KBM-7 (cell line): Measurements from ENCODE around the gene SLC13A3.
A peak's percentile ranks its signal among the peaks of the same experiment; 100 is the strongest.

ENCODE experiments used
- DNase-seq: peaks from one replicate; pipeline ENCODE4 v3.0.0-alpha.2; 2015
- in situ Hi-C: fragments of 300-500 bp; cut with MboI; formaldehyde crosslinking; loops from 2 replicates; pipeline ENCODE4 v1.14.3; 2020; ENCODE audit warnings: low sequenced_read_pairs, low pct_unique_long_range_greater_than_20kb, mixed read lengths

The SLC13A3 gene

GRCh38 chr20:46594725-46595124, 56.5 kb downstream of the SLC13A3 start:
- no peak for DNase-seq
- in situ Hi-C loops = no loop called here

DNA sequence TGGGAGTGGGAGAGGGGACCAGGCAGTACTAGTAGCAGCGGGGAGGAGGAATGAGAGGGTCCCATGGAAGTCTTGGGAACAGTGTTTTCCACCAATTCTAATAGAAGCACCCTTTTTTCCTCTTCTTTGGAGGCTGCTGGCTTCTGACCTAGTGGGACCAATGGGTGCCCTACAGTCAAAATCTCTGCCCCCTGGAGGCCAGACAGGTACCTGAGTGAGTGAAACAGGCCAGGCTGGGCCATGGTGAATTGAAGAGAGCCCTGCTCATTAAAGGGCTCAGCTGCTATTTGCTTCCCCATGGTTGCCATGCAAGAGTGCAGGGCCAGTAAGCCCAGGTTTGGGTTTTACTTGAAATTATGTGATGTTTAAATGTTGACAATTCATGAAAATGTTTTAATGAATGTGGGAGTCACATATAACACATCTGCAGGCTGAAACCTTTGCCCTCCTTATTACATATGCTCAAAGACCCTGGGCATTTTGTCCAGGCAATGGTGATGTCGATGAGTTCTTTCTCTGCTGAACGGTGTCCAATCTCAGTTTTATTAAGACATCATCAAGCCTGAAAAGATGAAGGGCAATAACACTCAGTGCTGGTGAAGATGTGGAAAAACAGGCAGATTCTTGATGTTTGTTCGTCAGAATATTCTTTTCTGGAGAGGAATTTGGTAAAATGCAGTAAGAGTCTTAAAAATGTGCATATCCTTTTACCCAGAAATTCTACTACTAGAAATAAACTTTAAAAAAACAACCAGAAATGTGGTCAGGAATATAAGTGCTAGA, 58.5 kb downstream of the SLC13A3 start:
- in situ Hi-C loops = no loop called here
- DNase-seq = no peak

DNA sequence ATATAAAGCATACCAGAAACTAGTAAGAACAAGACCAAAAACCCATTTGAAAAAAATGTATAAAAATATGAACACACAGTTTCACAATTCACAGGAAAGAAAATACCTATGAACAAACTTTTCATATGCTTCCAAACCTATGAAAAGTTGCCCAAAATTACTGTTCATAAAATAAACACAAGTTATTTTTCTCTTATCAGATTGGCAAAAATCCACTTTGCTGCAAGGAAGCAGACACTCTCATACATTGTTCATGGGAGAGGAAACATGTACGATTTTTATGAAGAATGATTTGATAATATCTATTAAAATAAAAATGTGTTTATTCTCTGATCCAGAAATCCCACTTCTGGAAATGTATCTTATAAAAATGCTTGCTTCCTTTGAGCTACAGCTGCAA, 60.8 kb downstream of the SLC13A3 start:
- in situ Hi-C loops = no loop called here
- no peak for DNase-seq

- in situ Hi-C loops = no loop called here
- no peak for DNase-seq
Measured at GRCh38 chr20:46588532-46589511, 62.4 kb downstream of the SLC13A3 start.

DNA sequence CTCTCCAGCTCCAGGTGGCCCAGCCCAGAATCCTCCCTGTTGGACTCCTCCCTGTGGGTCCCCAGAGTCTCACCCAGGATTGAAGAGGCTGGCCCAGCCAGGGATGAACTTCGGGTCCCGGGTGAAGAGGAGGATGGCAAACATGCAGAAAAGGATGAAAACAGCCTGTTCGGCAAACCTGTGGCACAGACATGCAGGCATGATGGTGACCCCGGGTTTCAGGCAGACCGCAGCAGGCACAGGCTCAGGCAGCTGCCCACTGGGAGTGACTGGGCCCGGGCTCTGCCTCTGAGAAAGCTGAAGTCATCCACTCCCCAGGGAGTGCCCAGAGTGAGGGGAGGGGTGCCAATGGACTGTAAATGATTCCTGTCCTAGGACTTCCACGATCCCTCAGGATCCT, 63.3 kb downstream of the SLC13A3 start:
- in situ Hi-C loops = no loop called here
- DNase-seq = no peak

DNA sequence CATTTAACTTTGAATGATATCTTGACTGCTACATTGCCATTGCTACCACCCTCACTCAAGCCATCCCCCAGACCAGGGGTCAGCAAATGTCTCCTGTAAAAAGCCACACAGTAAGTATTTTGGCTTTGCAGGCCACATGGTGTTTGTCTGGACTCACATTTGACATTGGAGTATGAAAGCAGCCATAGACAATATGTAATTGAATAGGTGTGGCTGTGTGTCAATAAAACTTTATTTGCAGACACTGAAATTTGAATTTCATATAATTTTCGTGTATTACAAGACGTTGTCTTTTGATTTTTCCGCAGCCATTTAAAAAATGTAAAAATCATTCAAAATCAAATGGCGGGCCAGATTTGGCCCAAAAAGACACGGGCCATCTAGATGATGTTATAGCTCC, 64.5 kb downstream of the SLC13A3 start:
- no peak for DNase-seq
- in situ Hi-C loops = no loop called here

GRCh38 chr20:46584508-46584907, 66.8 kb downstream of the SLC13A3 start:
- in situ Hi-C loops = no loop called here
- no peak for DNase-seq

DNA sequence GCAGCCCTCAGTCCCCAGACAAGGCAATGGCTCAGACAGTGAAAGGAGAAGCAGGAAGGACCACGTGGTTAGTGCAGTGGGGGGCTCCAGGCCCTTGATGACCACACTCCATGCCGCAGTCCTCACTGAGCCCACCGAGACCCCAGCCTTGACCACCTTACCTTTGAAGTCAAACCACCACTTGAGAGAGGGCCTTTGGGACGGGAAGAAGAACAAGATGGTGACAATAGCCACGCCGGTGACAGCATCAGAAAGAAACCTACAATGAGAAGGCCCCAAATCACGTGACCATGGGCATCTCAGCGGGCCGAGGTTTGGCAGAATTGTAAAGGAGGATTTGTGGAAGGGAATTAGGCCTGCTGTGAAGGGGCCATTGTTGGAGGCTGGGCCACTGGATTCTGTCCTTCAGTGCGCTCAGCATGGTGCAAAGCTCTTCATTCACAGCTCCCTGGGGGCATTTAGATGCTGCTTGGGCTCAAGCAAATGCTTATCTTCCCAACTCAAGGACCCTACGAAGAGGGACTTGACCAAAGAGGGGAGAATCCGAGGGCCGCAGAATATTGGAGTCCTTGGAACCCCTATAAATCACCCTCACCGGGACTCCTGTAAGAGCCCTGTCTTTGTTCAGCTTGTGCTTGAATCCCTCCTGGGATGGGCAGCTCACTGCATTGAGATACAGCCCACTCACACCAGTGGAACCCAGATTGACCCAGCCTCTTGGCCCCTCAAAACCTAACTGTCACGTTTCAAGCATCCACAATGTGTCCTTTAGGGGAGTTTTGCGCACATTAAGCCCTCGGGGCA, 67.6 kb downstream of the SLC13A3 start:
- no peak for DNase-seq
- in situ Hi-C loops = no loop called here

GRCh38 chr20:46582648-46583047, 68.6 kb downstream of the SLC13A3 start:
- in situ Hi-C loops = no loop called here
- DNase-seq = no peak

- in situ Hi-C loops = no loop called here
- no peak for DNase-seq
Measured at GRCh38 chr20:46581391-46581790, 69.9 kb downstream of the SLC13A3 start.

GRCh38 chr20:46580613-46581205, 70.5 kb downstream of the SLC13A3 start:
- in situ Hi-C loops = no loop called here
- no peak for DNase-seq

DNA sequence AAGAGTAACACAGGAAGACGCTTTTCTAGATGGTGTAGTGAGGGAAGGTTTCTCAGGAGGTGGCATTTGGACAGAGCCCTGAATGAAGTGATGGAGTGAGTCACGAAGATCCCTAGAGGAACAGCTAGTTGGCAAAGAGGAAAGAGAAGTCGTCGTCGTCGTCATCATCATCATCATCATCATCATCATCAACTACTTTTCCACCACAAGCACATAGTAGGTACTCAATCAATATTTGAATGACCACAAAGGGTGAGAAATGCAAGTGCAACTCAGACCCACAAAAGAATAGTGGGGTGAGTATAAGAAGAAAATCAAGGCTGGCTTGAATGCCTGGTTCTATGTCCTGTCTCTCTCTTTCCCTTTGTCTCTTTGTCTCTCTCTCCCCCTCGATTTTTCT, 72.5 kb downstream of the SLC13A3 start:
- in situ Hi-C loops = no loop called here
- DNase-seq = no peak

GRCh38 chr20:46576774-46577395, 74.4 kb downstream of the SLC13A3 start:
- in situ Hi-C loops = no loop called here
- no peak for DNase-seq

DNA sequence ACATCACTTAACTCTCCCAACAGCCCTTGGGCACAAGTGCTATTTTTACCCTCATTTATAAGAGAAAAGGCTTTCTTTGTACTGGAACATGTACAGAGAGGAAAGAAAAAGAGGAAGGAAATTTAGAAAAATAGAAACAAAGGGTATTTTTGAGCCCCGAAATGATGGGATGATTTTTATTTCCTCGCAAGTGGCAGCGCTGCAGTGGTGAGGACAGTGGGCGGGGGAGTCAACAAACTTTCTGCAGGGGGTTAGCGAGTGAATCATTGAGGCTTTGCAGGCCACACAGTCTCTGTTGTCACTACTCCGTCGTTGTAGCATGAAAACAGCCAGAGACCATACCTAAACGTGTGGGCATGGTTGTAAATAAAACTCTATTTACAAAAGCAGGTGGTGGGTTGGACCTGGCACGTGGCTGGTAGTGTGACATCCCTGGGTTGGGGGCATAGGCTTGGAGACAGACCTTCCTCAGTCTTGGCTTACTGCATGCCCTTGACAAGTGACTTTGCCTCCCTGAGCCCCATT, 75.3 kb downstream of the SLC13A3 start:
- in situ Hi-C loops = no loop called here
- DNase-seq = peak; percentile 50

GRCh38 chr20:46575394-46575793, 75.9 kb downstream of the SLC13A3 start:
- no peak for DNase-seq
- in situ Hi-C loops = no loop called here

- in situ Hi-C loops = no loop called here
- no peak for DNase-seq
Measured at GRCh38 chr20:46573788-46574584, 77.3 kb downstream of the SLC13A3 start.

DNA sequence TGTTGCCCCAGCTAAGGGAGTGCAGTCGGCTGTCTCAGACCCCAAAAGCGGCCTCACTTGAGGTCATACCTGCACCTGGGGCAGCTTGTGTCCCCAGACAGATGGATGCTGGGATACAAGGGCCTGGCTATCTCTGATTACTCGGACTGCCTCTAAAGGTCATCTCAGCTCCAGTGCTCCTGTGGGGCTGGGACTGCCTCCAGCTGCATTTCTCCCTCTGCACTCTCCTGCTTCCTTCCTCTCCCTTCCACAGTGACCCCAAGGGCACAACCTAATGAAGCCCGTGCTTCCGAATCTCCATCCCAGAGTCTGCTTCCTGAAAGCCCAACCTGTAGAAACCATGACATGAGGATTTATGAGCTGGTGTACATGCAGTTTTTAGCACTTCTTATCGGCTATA, 78.0 kb downstream of the SLC13A3 start:
- in situ Hi-C loops = no loop called here
- DNase-seq = no peak

DNA sequence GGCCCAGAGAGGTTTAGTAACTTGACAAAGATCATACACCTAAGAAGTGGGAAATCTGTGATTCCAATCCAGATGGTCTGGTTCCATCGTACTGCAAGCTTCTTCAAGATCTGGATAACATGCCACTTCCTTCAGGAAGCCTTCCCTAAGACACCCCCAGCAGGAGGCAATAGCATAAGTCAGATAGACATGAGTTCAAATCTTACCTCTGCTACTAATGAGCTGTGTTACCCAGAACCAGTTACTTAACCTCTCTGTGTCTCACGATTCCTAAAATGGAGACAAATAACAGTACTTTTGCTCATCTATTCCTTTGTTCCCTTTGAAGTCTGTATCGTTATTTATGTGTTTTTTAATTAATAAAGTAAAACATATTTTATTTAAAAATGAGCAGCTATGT, 78.5 kb downstream of the SLC13A3 start:
- DNase-seq = no peak
- in situ Hi-C loops = no loop called here
